Tibial nerve (tissue), 4 donors: ENCODE data around the gene ATP2B3.

Source experiments
- CTCF ChIP-seq, 5 experiments: fragments of 200-600 bp in 3 of 5; fragments of 450-650 bp in 2 of 5; sonication (generic) in 3 of 5; IDR thresholded peaks; one replicate each; pipeline ENCODE4 v1.5.1; 2016 to 2019; ENCODE audit warnings: antibody characterized with exemption in 5 of 5, mild to moderate bottlenecking in 3 of 5, moderate library complexity in 2 of 5
- EP300 ChIP-seq, 2 donors: sonication (generic); formaldehyde crosslinking; IDR thresholded peaks; one replicate each; pipeline ENCODE4 v1.6.1; 2017; ENCODE audit warnings: antibody characterized with exemption in 2 of 2, mild to moderate bottlenecking in 1 of 2
- POLR2A ChIP-seq, 2 donors: fragments of 450-650 bp; IDR thresholded peaks; one replicate each; pipeline ENCODE4 v1.6.1; 2017; ENCODE audit warnings: antibody characterized with exemption in 2 of 2, mild to moderate bottlenecking in 2 of 2, moderate library complexity in 2 of 2

- TF ChIP-seq CTCF (IDR thresholded peaks at IDR 0.05): no peak
- no peak for TF ChIP-seq EP300 (IDR thresholded peaks at IDR 0.05)
- no peak for TF ChIP-seq POLR2A (IDR thresholded peaks at IDR 0.05)
Observed at GRCh38 chrX:153600032-153600373, 82.6 kb downstream of the ATP2B3 start.
